ENCODE measurements around the gene RAP1B. TPM values are rescaled to one million over a fixed set of nuclear protein-coding genes. Genes with fewer than 3 reads are reported as not detected.

The RAP1B gene
- total and polyA plus RNA-seq, 12 donors, result 74.6 to 302 (median 165) TPM

GRCh38 chr12:68565391-68565903 lies 45.3 kb upstream of the RAP1B start:
- Histone ChIP-seq H3K36me3 (replicated peaks in 1 of 2) (no peaks in the 10 kb centered on the region), H3K9me3 (replicated peaks in 1 of 3) (no peaks in the 10 kb centered on the region), H3K4me1 (replicated peaks in 1 of 2) (peaks cover 18 to 40% of the 10 kb centered on the region in 2 donors), H3K27me3 (no peaks in the 10 kb centered on the region), H3K27ac (peak overlapping the region in 3 of 5 donors; percentile 3 to 23 (median 4)), H3K4me3 (no peak overlapping the region)
- peak in 3 of 7 donors; percentile 22 to 31 (median 29) for DNase-seq
- WGBS, 4 donors, result 20 to 36% (median 22%) methylated on average over 1 of the region's 1 CpG
- TF ChIP-seq CTCF (IDR thresholded peaks at IDR 0.05), result no peak
- no peak for TF ChIP-seq POLR2A (IDR thresholded peaks at IDR 0.05)
- intact Hi-C loops (cut with DNase I), result no loop called here

GRCh38 chr12:68568922-68569569 lies 41.7 kb upstream of the RAP1B start:
- Histone ChIP-seq H3K4me1 (replicated peaks in 1 of 2) (peaks cover under 1 to 17% of the 10 kb centered on the region in 2 donors), H3K4me3 (no peak overlapping the region), H3K36me3 (replicated peaks in 1 of 2) (no peaks in the 10 kb centered on the region), H3K27me3 (no peaks in the 10 kb centered on the region), H3K9me3 (replicated peaks in 1 of 3) (no peaks in the 10 kb centered on the region), H3K27ac (no peak overlapping the region)
- 92 to 98% (median 96%) methylated on average over 3 of the region's 3 CpGs for WGBS, 4 donors
- TF ChIP-seq CTCF (IDR thresholded peaks at IDR 0.05) (no peak), POLR2A (IDR thresholded peaks at IDR 0.05) (no peak)
- DNase-seq, result no peak
- intact Hi-C loops (cut with DNase I), result no loop called here

GRCh38 chr12:68572661-68573060 lies 38.0 kb upstream of the RAP1B start:
- no peak for DNase-seq

GRCh38 chr12:68573406-68573805 lies 37.3 kb upstream of the RAP1B start:
- no peaks in the 10 kb centered on the region for H3K4me1 ChIP-seq (replicated peaks in 1 of 2)
- H3K27me3 ChIP-seq, result no peaks in the 10 kb centered on the region
- TF ChIP-seq CTCF (IDR thresholded peaks at IDR 0.05) (no peak), POLR2A (IDR thresholded peaks at IDR 0.05) (no peak)
- no peak overlapping the region for H3K4me3 ChIP-seq
- intact Hi-C loops (cut with DNase I), result no loop called here
- no peak for DNase-seq
- H3K9me3 ChIP-seq (replicated peaks in 1 of 3), result no peaks in the 10 kb centered on the region
- 91 to 100% (median 98%) methylated on average over 1 of the region's 1 CpG for WGBS, 4 donors
- no peak overlapping the region for H3K27ac ChIP-seq
- H3K36me3 ChIP-seq (replicated peaks in 1 of 2), result no peaks in the 10 kb centered on the region

More at GRCh38 chr12:68572661-68573060, 38.0 kb upstream of the RAP1B start:
- no peaks in the 10 kb centered on the region for H3K27me3 ChIP-seq
- no peak for TF ChIP-seq CTCF (IDR thresholded peaks at IDR 0.05)
- H3K9me3 ChIP-seq (replicated peaks in 1 of 3), result no peaks in the 10 kb centered on the region
- intact Hi-C loops (cut with DNase I), result no loop called here
- no peaks in the 10 kb centered on the region for H3K4me1 ChIP-seq (replicated peaks in 1 of 2)
- no peak overlapping the region for H3K27ac ChIP-seq
- H3K36me3 ChIP-seq (replicated peaks in 1 of 2), result no peaks in the 10 kb centered on the region
- H3K4me3 ChIP-seq, result no peak overlapping the region
- 45 to 64% (median 59%) methylated on average over 2 of the region's 2 CpGs for WGBS, 4 donors

Data from adrenal gland (tissue), 12 donors.